Measurements from ENCODE around the gene CS. TPM values are rescaled to one million over a fixed set of nuclear protein-coding genes. Genes with fewer than 3 reads are reported as not detected.
A peak's percentile ranks its signal among the peaks of the same experiment; 100 is the strongest.

The CS gene
- total RNA-seq, 3 donors from 2014 or later (not counting 1 experiment from before 2014, with no cell fraction given), result 185 to 190 (median 188) TPM

GRCh38 chr12:56321027-56321426 lies 20.9 kb upstream of the CS start:
- H3K27ac ChIP-seq (ENCODE audit: low read length), result no peak overlapping the region
- H3K36me3 ChIP-seq (ENCODE audit: control insufficient read depth, insufficient read depth, low read length), result peaks cover 47% of the 10 kb centered on the region
- peaks cover 15% of the 10 kb centered on the region for H3K36me3 Mint-ChIP-seq
- no peak for ATAC-seq
- H3K9me3 Mint-ChIP-seq, result no peaks in the 10 kb centered on the region
- DNase-seq, result no peak
- intact Hi-C loops (cut with micrococcal nuclease), result no loop called here
- H3K4me3 Mint-ChIP-seq, result no peak overlapping the region
- TF ChIP-seq, protein P1, sequence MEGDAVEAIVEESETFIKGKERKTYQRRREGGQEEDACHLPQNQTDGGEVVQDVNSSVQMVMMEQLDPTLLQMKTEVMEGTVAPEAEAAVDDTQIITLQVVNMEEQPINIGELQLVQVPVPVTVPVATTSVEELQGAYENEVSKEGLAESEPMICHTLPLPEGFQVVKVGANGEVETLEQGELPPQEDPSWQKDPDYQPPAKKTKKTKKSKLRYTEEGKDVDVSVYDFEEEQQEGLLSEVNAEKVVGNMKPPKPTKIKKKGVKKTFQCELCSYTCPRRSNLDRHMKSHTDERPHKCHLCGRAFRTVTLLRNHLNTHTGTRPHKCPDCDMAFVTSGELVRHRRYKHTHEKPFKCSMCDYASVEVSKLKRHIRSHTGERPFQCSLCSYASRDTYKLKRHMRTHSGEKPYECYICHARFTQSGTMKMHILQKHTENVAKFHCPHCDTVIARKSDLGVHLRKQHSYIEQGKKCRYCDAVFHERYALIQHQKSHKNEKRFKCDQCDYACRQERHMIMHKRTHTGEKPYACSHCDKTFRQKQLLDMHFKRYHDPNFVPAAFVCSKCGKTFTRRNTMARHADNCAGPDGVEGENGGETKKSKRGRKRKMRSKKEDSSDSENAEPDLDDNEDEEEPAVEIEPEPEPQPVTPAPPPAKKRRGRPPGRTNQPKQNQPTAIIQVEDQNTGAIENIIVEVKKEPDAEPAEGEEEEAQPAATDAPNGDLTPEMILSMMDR (IDR thresholded peaks at IDR 0.05), result no peak
- peaks cover 5% of the 10 kb centered on the region for H3K4me1 ChIP-seq (ENCODE audit: control insufficient read depth, insufficient read depth, low read length)
- no peaks in the 10 kb centered on the region for H3K27me3 ChIP-seq (ENCODE audit: control insufficient read depth, insufficient read depth, low read length)
- H3K9me3 ChIP-seq (ENCODE audit: control insufficient read depth, insufficient read depth, low read length), result no peaks in the 10 kb centered on the region
- no peaks in the 10 kb centered on the region for H3K27me3 Mint-ChIP-seq (ENCODE audit: low read depth in 2 of 2)
- H3K4me3 ChIP-seq (ENCODE audit: low read length), result no peak overlapping the region
- H3K4me1 Mint-ChIP-seq, result no peaks in the 10 kb centered on the region
- 98% methylated on average over 2 of the region's 2 CpGs for WGBS (ENCODE audit: insufficient coverage)
- H3K27ac Mint-ChIP-seq, result no peak overlapping the region

DNA sequence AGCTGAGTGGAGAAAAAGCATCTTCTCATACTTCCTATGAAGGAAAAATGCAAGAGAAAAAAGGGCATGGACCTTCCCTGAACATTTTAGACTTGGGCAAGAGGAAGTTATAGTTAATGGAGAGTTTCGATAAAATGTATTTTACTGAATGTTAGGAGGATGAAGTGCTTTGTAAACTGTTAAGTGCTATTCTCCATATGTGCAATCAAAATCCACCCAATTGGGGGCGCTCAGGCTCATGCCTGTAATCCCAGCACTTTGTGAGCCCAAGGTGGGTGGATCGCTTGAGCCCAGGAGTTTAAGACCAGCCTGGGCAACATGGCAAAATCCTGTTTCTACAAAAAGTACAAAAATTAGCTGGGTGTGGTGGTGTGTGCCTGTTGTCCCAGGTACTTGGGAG lies 17.5 kb upstream of the CS start:
- TF ChIP-seq, protein P1 (IDR thresholded peaks at IDR 0.05), result no peak
- H3K27me3 Mint-ChIP-seq (ENCODE audit: low read depth in 2 of 2), result no peaks in the 10 kb centered on the region
- 98% methylated on average over 2 of the region's 3 CpGs for WGBS (ENCODE audit: insufficient coverage)
- Histone ChIP-seq H3K4me3 (ENCODE audit: low read length) (no peak overlapping the region), H3K27me3 (ENCODE audit: control insufficient read depth, insufficient read depth, low read length) (no peaks in the 10 kb centered on the region), H3K27ac (ENCODE audit: low read length) (no peak overlapping the region), H3K4me1 (ENCODE audit: control insufficient read depth, insufficient read depth, low read length) (peaks cover 15% of the 10 kb centered on the region), H3K36me3 (ENCODE audit: control insufficient read depth, insufficient read depth, low read length) (peaks cover 22% of the 10 kb centered on the region), H3K9me3 (ENCODE audit: control insufficient read depth, insufficient read depth, low read length) (no peaks in the 10 kb centered on the region)
- H3K9me3 Mint-ChIP-seq, result no peaks in the 10 kb centered on the region
- ATAC-seq (no peak), DNase-seq (no peak)
- intact Hi-C loops (cut with micrococcal nuclease), result loop anchor here (5.0 kb wide), 3 partner anchors 150 to 500 kb away; partner anchors contain the start of genes ESYT1, ORMDL2, SARNP and SPRYD4
- H3K4me1 Mint-ChIP-seq, result peaks cover 0 to 17% of the 10 kb centered on the region in 2 donors
- H3K4me3 Mint-ChIP-seq, result no peak overlapping the region
- no peak overlapping the region for H3K27ac Mint-ChIP-seq
- no peaks in the 10 kb centered on the region for H3K36me3 Mint-ChIP-seq

- under 1% methylated on average over 62 of the region's 62 CpGs for WGBS (ENCODE audit: insufficient coverage)
- Histone ChIP-seq H3K4me1 (ENCODE audit: control insufficient read depth, insufficient read depth, low read length) (peaks cover 15% of the 10 kb centered on the region), H3K27me3 (ENCODE audit: control insufficient read depth, insufficient read depth, low read length) (no peaks in the 10 kb centered on the region), H3K36me3 (ENCODE audit: control insufficient read depth, insufficient read depth, low read length) (peaks cover 24% of the 10 kb centered on the region), H3K27ac (ENCODE audit: low read length) (peak within 1 kb of the TSS; percentile 98), H3K4me3 (ENCODE audit: low read length) (peak within 1 kb of the TSS; percentile 96), H3K9me3 (ENCODE audit: control insufficient read depth, insufficient read depth, low read length) (no peaks in the 10 kb centered on the region)
- Mint-ChIP-seq H3K36me3 (no peaks in the 10 kb centered on the region), H3K9me3 (no peaks in the 10 kb centered on the region), H3K4me3 (peak within 1 kb of the TSS; percentile 98), H3K27me3 (ENCODE audit: low read depth in 2 of 2) (no peaks in the 10 kb centered on the region), H3K4me1 (peaks cover 0 to 17% of the 10 kb centered on the region in 2 donors), H3K27ac (peak within 1 kb of the TSS; percentile 97 to 99)
- intact Hi-C loops (cut with micrococcal nuclease), result loop anchor here (1.0 to 5.0 kb wide), 6 partner anchors 16 to 499 kb away; partner anchors contain the start of genes CS, ESYT1, ORMDL2 and SARNP
- DNase-seq, result peak; percentile 87 to 96
- ATAC-seq, result peak; percentile 89 to 96 (median 89)
- TF ChIP-seq, protein P1 (IDR thresholded peaks at IDR 0.05), result no peak
Observed at GRCh38 chr12:56315622-56316473, 15.7 kb upstream of the CS start, which contains the start of gene CNPY2. Gene CNPY2, minus strand, starts transcription at chr12:56315988. Its CDS starts 771 bp downstream, at chr12:56315217.

Measured in natural killer cell (primary cell).